Measurements from ENCODE around the gene SLPI.

- TF ChIP-seq EZH2 (IDR thresholded peaks at IDR 0.05; ENCODE audit: borderline replicate concordance, low read depth, low read length, severe bottlenecking) (no peak), CTCF (IDR thresholded peaks at IDR 0.05; ENCODE audit: borderline replicate concordance, extremely low read depth, low read length, poor library complexity, severe bottlenecking) (no peak)
Measured at GRCh38 chr20:45268531-45268930, 14.2 kb upstream of the SLPI start.
